A549 (cell line): ENCODE measurements around the gene COASY. TPM values are rescaled to one million over a fixed set of nuclear protein-coding genes. Genes with fewer than 3 reads are reported as not detected.

Experiments used
- ATOH8 ChIP-seq: fragments of 250-450 bp; sonication (Bioruptor Pico); IDR thresholded peaks from 2 replicates; pipeline ENCODE4 v1.5.0; 2020; ENCODE audit warnings: low read depth, mild to moderate bottlenecking, moderate library complexity
- BHLHE40 ChIP-seq: IDR thresholded peaks from 2 replicates; pipeline ENCODE4 v1.6.1; 2012; ENCODE audit warnings: low read depth, low read length, inconsistent platforms
- CBX2 ChIP-seq: fragments of 200-600 bp; sonication (generic); IDR thresholded peaks from 2 replicates; pipeline ENCODE4 v1.6.1; 2016; ENCODE audit warnings: low read depth, mild to moderate bottlenecking, borderline replicate concordance
- CBX8 ChIP-seq: fragments of 200-600 bp; sonication (generic); IDR thresholded peaks from 2 replicates; pipeline ENCODE4 v1.6.1; 2016
- CHD2 ChIP-seq: fragments of 150-350 bp; IDR thresholded peaks from 2 replicates; pipeline ENCODE4 v1.6.1; 2014; ENCODE audit warnings: low read length; ENCODE audit not compliant: partially characterized antibody
- E2F6 ChIP-seq: IDR thresholded peaks from 2 replicates; pipeline ENCODE4 v1.6.1; 2012; ENCODE audit warnings: low read depth, borderline replicate concordance
- EHMT2 ChIP-seq: fragments of 200-600 bp; sonication (generic); IDR thresholded peaks from 2 replicates; pipeline ENCODE4 v1.6.1; 2016; ENCODE audit warnings: antibody characterized with exemption, low read depth, mild to moderate bottlenecking, moderate library complexity
- ELK1 ChIP-seq: fragments of 150-350 bp; IDR thresholded peaks from 2 replicates; pipeline ENCODE4 v1.6.1; 2014; ENCODE audit warnings: low read depth, mild to moderate bottlenecking, low read length
- EP300 ChIP-seq, 2 experiments: fragments of >200 bp; sonication (Bioruptor Twin); formaldehyde crosslinking; IDR thresholded peaks; 2 replicates in 1 of 2; 3 replicates in 1 of 2; pipeline ENCODE4 v1.6.1; 2016 to 2017
- FOSB ChIP-seq: fragments of 250-450 bp; sonication (Bioruptor Pico); IDR thresholded peaks from 2 replicates; pipeline ENCODE4 v1.5.0; 2020; ENCODE audit warnings: mild to moderate bottlenecking, moderate library complexity
- FOXS1 ChIP-seq: fragments of 250-450 bp; sonication (Bioruptor Pico); IDR thresholded peaks from 2 replicates; pipeline ENCODE4 v1.5.0; 2020; ENCODE audit warnings: mild to moderate bottlenecking, moderate library complexity
- GATA3 ChIP-seq: IDR thresholded peaks from 2 replicates; pipeline ENCODE4 v1.6.1; 2012; ENCODE audit warnings: borderline replicate concordance
- HDAC2 ChIP-seq: fragments of 200-600 bp; sonication (generic); IDR thresholded peaks from 2 replicates; pipeline ENCODE4 v1.6.1; 2016
- HEYL ChIP-seq: fragments of 250-450 bp; sonication (Bioruptor Pico); IDR thresholded peaks from 2 replicates; pipeline ENCODE4 v1.8.0; 2021; ENCODE audit warnings: mild to moderate bottlenecking, moderate library complexity
- HOXB13 ChIP-seq: fragments of 250-450 bp; sonication (Bioruptor Pico); IDR thresholded peaks from 2 replicates; pipeline ENCODE4 v1.5.0; 2020; ENCODE audit warnings: low read depth, mild to moderate bottlenecking, moderate library complexity
- JUN ChIP-seq, 2 experiments: fragments of >200 bp; sonication (Bioruptor Twin); formaldehyde crosslinking; IDR thresholded peaks; 2 replicates in 1 of 2; 3 replicates in 1 of 2; pipeline ENCODE4 v1.6.1; 2016 to 2017
- JUNB ChIP-seq: fragments of >200 bp; sonication (Bioruptor Twin); formaldehyde crosslinking; IDR thresholded peaks from 2 replicates; pipeline ENCODE4 v1.6.1; 2016
- KDM1A ChIP-seq: fragments of 200-600 bp; sonication (generic); IDR thresholded peaks from 2 replicates; pipeline ENCODE4 v1.6.1; 2016; ENCODE audit warnings: low read depth, mild to moderate bottlenecking
- KDM5A ChIP-seq: fragments of 200-600 bp; sonication (generic); IDR thresholded peaks from 2 replicates; pipeline ENCODE4 v1.6.1; 2016; ENCODE audit warnings: antibody characterized with exemption, mild to moderate bottlenecking
- MYC ChIP-seq: IDR thresholded peaks from 2 replicates; pipeline ENCODE4 v1.6.1; 2012; ENCODE audit warnings: mild to moderate bottlenecking, inconsistent platforms, low read length, improper control_type of control experiment, borderline replicate concordance
- NFE2L2 ChIP-seq: fragments of 150-350 bp; conservative IDR thresholded peaks from 2 replicates; pipeline ENCODE4 v1.6.1; 2014; ENCODE audit warnings: low read length
- NR3C1 ChIP-seq: fragments of >200 bp; sonication (Bioruptor Twin); formaldehyde crosslinking; IDR thresholded peaks from 3 replicates; pipeline ENCODE4 v1.6.1; 2017
- PHF8 ChIP-seq: fragments of 200-600 bp; sonication (generic); IDR thresholded peaks from 2 replicates; pipeline ENCODE4 v1.6.1; 2016; ENCODE audit warnings: low read depth, mild to moderate bottlenecking, antibody characterized with exemption, moderate library complexity, borderline replicate concordance
- POLR2A ChIP-seq: IDR thresholded peaks from 2 replicates; pipeline ENCODE4 v1.6.1; 2012; ENCODE audit warnings: mild to moderate bottlenecking, low read length
- POLR2AphosphoS2 ChIP-seq: conservative IDR thresholded peaks from 2 replicates; pipeline ENCODE4 v1.6.1; 2012; ENCODE audit warnings: low read length, improper control_type of control experiment, inconsistent platforms
- RAD21 ChIP-seq, 2 experiments: fragments of >200 bp in 1 of 2; sonication (Bioruptor Twin) in 1 of 2; formaldehyde crosslinking in 1 of 2; IDR thresholded peaks in 1 of 2; conservative IDR thresholded peaks in 1 of 2; 2 replicates in 1 of 2; 3 replicates in 1 of 2; pipeline ENCODE4 v1.6.1; 2012 to 2018; ENCODE audit warnings: inconsistent platforms in 1 of 2
- RCOR1 ChIP-seq: fragments of 150-350 bp; IDR thresholded peaks from 2 replicates; pipeline ENCODE4 v1.6.1; 2014; ENCODE audit warnings: antibody characterized with exemption, low read length, low read depth
- REST ChIP-seq: fragments of 200-600 bp; sonication (generic); IDR thresholded peaks from 2 replicates; pipeline ENCODE4 v1.6.1; 2016; ENCODE audit warnings: antibody characterized with exemption, mild to moderate bottlenecking, moderate library complexity
- RNF2 ChIP-seq: fragments of 200-600 bp; sonication (generic); IDR thresholded peaks from 2 replicates; pipeline ENCODE4 v1.6.1; 2016; ENCODE audit warnings: low read depth, mild to moderate bottlenecking, antibody characterized with exemption, moderate library complexity, borderline replicate concordance
- USF2 ChIP-seq: fragments of 450-650 bp; IDR thresholded peaks from 2 replicates; pipeline ENCODE4 v1.6.1; 2014; ENCODE audit warnings: antibody characterized with exemption
- ZSCAN20 ChIP-seq: fragments of 250-450 bp; sonication (Bioruptor Pico); IDR thresholded peaks from 2 replicates; pipeline ENCODE4 v1.8.0; 2022; ENCODE audit warnings: mild to moderate bottlenecking, moderate library complexity
- polyA plus RNA-seq, 4 experiments: library from polyadenylated mRNA; depleted of rRNA in 3 of 4; stranded (reverse); fragments of >200 nt; fragmentation: RNase III in 1 of 4; extraction: RNeasy Plus Mini Kit Qiagen cat#74134 plus additional on column Dnase treatment in 1 of 4; gene quantifications; 2 replicates in 3 of 4; 3 replicates in 1 of 4; pipeline ENCODE4 v1.2.3, GENCODE V29; 2011 to 2017
- TF ChIP-seq, protein P1 (sequence below): fragments of >200 bp; sonication (Bioruptor Twin); formaldehyde crosslinking; IDR thresholded peaks from 3 replicates; pipeline ENCODE4 v1.5.1; 2016
- TF ChIP-seq, protein P2 (sequence below): IDR thresholded peaks from 2 replicates; pipeline ENCODE4 v1.6.1; 2012

COASY gene
- polyA plus RNA-seq, 2 of the 4 experiments (the other 2 are of a cell fraction) = 65.4 to 112 TPM

DNA sequence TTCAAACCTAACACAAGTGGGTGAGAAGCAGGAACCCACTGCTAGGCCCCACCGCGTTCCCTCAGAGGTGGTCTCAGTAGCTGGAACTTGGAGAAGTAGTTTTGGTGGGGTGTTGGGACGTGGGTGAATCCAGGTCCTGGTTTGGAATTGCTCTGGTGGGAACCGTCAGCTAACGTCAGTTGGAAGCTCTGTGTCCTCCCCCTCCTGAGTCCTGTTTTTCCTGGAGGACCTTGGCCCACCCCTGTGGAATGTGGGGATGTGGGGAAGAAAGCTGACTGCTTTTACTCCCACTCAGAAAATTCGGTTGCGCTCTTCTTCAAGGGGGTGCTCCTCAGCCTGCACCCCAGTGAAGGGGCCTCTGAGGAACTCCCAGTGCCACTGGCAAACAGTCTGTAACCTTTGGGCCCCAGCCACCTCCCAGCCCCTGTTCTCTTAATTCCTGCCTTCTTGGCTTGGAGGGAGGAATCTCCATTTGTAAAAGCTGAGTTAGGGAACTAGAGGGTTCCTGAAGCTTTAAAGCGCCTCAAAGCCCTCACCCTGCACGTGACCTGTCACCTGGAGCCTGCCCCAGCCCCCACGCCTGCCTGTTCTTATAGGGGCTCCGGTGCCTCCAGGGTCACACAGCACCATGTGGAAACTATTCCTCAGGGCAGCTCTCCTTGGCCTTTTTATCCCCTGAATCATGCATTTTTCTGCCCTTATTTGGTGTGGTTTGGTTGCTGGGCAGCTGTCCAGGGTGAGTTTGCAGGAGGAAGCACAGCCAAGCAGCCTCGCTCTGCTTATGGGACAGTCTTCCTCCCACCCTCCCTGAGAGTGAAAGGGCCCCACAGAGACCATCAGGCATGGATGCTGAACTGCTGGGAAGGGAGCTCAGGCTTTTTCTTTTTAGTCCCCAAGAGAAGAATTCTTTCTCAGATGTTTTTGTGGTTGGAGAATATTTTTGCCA, 42.1 kb upstream of the COASY start (continued):
- TF ChIP-seq E2F6 = peak; percentile 90
- TF ChIP-seq ZSCAN20 (CRISPR knock-in tag) = no peak; the same call in 1 of the 2 replicates
- TF ChIP-seq, protein P1, sequence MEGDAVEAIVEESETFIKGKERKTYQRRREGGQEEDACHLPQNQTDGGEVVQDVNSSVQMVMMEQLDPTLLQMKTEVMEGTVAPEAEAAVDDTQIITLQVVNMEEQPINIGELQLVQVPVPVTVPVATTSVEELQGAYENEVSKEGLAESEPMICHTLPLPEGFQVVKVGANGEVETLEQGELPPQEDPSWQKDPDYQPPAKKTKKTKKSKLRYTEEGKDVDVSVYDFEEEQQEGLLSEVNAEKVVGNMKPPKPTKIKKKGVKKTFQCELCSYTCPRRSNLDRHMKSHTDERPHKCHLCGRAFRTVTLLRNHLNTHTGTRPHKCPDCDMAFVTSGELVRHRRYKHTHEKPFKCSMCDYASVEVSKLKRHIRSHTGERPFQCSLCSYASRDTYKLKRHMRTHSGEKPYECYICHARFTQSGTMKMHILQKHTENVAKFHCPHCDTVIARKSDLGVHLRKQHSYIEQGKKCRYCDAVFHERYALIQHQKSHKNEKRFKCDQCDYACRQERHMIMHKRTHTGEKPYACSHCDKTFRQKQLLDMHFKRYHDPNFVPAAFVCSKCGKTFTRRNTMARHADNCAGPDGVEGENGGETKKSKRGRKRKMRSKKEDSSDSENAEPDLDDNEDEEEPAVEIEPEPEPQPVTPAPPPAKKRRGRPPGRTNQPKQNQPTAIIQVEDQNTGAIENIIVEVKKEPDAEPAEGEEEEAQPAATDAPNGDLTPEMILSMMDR = no peak
- TF ChIP-seq CBX2 = no peak
- peak; percentile 53; the same call in 1 of the 2 replicates for TF ChIP-seq MYC
- TF ChIP-seq ATOH8 (CRISPR knock-in tag) = peak; percentile 81; the same call in 1 of the 2 replicates
- TF ChIP-seq KDM5A = no peak
- TF ChIP-seq FOXS1 (CRISPR knock-in tag) = no peak; the same call in 1 of the 2 replicates
- TF ChIP-seq CHD2 = no peak
- TF ChIP-seq REST = no peak
- TF ChIP-seq NFE2L2 = no peak
- peak; percentile 37 to 67; a peak in 2 of 5 replicates for TF ChIP-seq EP300 (IDR thresholded peaks at IDR 0.05)
- TF ChIP-seq POLR2A = peak; percentile 60
- TF ChIP-seq USF2 = peak; percentile 91
- TF ChIP-seq HOXB13 = peak; percentile 95
- TF ChIP-seq RAD21 (conservative IDR thresholded peaks at IDR 0.05 in 1 of 2, IDR thresholded peaks at IDR 0.05 in 1 of 2) = no peak; a peak in 1 of 5 replicates
- no peak for TF ChIP-seq POLR2AphosphoS2
- no peak for TF ChIP-seq KDM1A
- TF ChIP-seq HEYL = no peak
- peak; percentile 67 for TF ChIP-seq JUNB
- TF ChIP-seq HDAC2 = no peak
- no peak for TF ChIP-seq RNF2
- TF ChIP-seq FOSB (CRISPR knock-in tag) = no peak
- no peak for TF ChIP-seq PHF8
- TF ChIP-seq JUN (IDR thresholded peaks at IDR 0.05) = peak; percentile 84 to 93; a peak in 4 of 5 replicates
- peak; percentile 81; the same call in 1 of the 2 replicates for TF ChIP-seq GATA3
- no peak for TF ChIP-seq CBX8
- no peak for TF ChIP-seq EHMT2
- TF ChIP-seq NR3C1 = no peak
- TF ChIP-seq BHLHE40 = peak; percentile 84
- TF ChIP-seq ELK1 = no peak
- TF ChIP-seq, protein P2, sequence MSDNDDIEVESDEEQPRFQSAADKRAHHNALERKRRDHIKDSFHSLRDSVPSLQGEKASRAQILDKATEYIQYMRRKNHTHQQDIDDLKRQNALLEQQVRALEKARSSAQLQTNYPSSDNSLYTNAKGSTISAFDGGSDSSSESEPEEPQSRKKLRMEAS = peak; percentile 99
- TF ChIP-seq RCOR1 = no peak
